ENCODE data around the gene NPDC1.

DNA sequence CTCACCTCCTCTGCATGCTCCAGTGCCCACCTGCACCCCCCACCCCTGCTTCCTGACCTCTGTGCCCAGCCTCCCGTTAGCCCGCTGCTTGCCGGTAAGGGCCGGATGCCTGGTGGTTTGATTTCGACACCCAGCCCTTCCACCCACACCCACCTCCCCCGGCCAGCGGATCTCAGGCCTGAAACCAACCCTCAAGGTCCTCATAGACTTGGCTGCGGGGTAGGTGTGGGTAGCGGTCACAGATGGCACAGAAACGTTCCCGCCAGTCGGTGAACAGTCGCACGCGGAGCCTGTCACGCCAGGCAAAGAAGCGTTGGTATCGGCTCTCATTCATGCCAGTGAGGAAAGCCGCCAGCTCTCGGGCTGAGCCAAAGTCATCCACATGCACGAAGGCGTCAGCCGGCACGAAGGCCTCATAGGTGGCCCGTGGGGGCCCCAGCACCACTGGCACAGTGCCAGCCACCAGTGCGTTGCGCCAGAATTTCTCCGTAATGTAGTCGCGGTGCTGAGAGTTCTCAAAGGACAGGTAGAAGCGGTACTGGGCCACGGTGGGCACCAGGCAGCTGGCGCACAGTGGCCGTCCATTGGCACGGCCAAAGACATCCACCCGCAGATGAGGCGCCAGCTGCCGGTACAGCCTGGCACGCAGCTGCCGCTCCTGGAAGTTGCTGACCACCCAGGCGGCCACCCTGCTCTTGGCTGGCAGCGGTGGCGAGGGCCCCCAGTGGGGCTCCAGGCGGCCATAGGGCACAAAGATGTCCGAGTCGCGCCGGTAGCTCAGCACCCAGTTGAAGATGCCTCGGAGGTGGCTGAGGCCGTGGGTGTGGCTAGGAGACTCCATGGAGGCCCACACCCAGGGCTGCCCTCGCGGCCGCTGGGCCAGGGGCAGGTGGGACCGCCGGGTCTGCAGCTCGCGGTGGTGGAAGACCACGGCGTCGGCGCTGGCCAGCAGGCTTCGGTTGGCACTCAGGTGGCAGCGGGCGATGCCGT lies 15.1 kb downstream of the NPDC1 start:
- TF ChIP-seq CTCF (IDR thresholded peaks at IDR 0.05; ENCODE audit: low read depth, low read length, missing input control) (no peak), JUND (IDR thresholded peaks at IDR 0.05) (no peak), RAD21 (IDR thresholded peaks at IDR 0.05) (no peak), REST (IDR thresholded peaks at IDR 0.05) (no peak), EGR1 (IDR thresholded peaks at IDR 0.05; ENCODE audit: low read depth in 2 of 2) (no peak), FOXA1 (IDR thresholded peaks at IDR 0.05) (no peak), GABPA (IDR thresholded peaks at IDR 0.05 in 1 of 2, conservative IDR thresholded peaks at IDR 0.05 in 1 of 2) (no peak), YY1 (IDR thresholded peaks at IDR 0.05) (no peak), SP1 (IDR thresholded peaks at IDR 0.05) (no peak), HNF4A (conservative IDR thresholded peaks at IDR 0.05) (no peak), TAF1 (conservative IDR thresholded peaks at IDR 0.05) (no peak)
- TF ChIP-seq, protein P1, sequence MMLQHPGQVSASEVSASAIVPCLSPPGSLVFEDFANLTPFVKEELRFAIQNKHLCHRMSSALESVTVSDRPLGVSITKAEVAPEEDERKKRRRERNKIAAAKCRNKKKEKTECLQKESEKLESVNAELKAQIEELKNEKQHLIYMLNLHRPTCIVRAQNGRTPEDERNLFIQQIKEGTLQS (IDR thresholded peaks at IDR 0.05), result no peak
- TF ChIP-seq, protein P2, sequence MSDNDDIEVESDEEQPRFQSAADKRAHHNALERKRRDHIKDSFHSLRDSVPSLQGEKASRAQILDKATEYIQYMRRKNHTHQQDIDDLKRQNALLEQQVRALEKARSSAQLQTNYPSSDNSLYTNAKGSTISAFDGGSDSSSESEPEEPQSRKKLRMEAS (IDR thresholded peaks at IDR 0.05), result no peak
- TF ChIP-seq, protein P3, sequence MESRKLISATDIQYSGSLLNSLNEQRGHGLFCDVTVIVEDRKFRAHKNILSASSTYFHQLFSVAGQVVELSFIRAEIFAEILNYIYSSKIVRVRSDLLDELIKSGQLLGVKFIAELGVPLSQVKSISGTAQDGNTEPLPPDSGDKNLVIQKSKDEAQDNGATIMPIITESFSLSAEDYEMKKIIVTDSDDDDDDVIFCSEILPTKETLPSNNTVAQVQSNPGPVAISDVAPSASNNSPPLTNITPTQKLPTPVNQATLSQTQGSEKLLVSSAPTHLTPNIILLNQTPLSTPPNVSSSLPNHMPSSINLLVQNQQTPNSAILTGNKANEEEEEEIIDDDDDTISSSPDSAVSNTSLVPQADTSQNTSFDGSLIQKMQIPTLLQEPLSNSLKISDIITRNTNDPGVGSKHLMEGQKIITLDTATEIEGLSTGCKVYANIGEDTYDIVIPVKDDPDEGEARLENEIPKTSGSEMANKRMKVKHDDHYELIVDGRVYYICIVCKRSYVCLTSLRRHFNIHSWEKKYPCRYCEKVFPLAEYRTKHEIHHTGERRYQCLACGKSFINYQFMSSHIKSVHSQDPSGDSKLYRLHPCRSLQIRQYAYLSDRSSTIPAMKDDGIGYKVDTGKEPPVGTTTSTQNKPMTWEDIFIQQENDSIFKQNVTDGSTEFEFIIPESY (IDR thresholded peaks at IDR 0.05), result no peak
